ENCODE measurements around the gene PROCR.

PROCR gene

GRCh38 chr20:35171438-35171752 lies 477 bp upstream of the PROCR start:
- Histone ChIP-seq H3K27me3 (ENCODE audit: insufficient read depth, poor library complexity, severe bottlenecking) (no peaks in the 10 kb centered on the region), H3K27ac (replicated peaks) (no peak overlapping the region), H3K4me3 (replicated peaks; ENCODE audit: insufficient read depth, low read length) (peak overlapping the region; percentile 45)
- TF ChIP-seq REST (IDR thresholded peaks at IDR 0.05; ENCODE audit: insufficient replicate concordance, low read depth), result no peak
- TF ChIP-seq CTCF (IDR thresholded peaks at IDR 0.05; ENCODE audit: insufficient read depth, low read length), result no peak
- no peak for TF ChIP-seq GABPA (IDR thresholded peaks at IDR 0.05; ENCODE audit: low read depth)
- no peak for TF ChIP-seq POLR2AphosphoS5 (IDR thresholded peaks at IDR 0.05; ENCODE audit: low read depth)
- TF ChIP-seq SPI1 (IDR thresholded peaks at IDR 0.05; ENCODE audit: borderline replicate concordance, low read depth), result no peak
- DNase-seq (ENCODE audit: low read depth in 1 of 2, low spot score in 1 of 2), result no peak

GRCh38 chr20:35172434-35172806 lies 548 bp downstream of the PROCR start:
- Histone ChIP-seq H3K27ac (replicated peaks) (no peak overlapping the region), H3K4me3 (replicated peaks; ENCODE audit: insufficient read depth, low read length) (peak overlapping the region; percentile 45), H3K27me3 (ENCODE audit: insufficient read depth, poor library complexity, severe bottlenecking) (no peaks in the 10 kb centered on the region)
- no peak for TF ChIP-seq CTCF (IDR thresholded peaks at IDR 0.05; ENCODE audit: insufficient read depth, low read length)
- no peak for TF ChIP-seq REST (IDR thresholded peaks at IDR 0.05; ENCODE audit: insufficient replicate concordance, low read depth)
- no peak; the same call in 1 of the 2 replicates for TF ChIP-seq SPI1 (IDR thresholded peaks at IDR 0.05; ENCODE audit: borderline replicate concordance, low read depth)
- TF ChIP-seq GABPA (IDR thresholded peaks at IDR 0.05; ENCODE audit: low read depth), result no peak
- TF ChIP-seq POLR2AphosphoS5 (IDR thresholded peaks at IDR 0.05; ENCODE audit: low read depth), result no peak
- DNase-seq (ENCODE audit: low read depth in 1 of 2, low spot score in 1 of 2), result no peak

DNA sequence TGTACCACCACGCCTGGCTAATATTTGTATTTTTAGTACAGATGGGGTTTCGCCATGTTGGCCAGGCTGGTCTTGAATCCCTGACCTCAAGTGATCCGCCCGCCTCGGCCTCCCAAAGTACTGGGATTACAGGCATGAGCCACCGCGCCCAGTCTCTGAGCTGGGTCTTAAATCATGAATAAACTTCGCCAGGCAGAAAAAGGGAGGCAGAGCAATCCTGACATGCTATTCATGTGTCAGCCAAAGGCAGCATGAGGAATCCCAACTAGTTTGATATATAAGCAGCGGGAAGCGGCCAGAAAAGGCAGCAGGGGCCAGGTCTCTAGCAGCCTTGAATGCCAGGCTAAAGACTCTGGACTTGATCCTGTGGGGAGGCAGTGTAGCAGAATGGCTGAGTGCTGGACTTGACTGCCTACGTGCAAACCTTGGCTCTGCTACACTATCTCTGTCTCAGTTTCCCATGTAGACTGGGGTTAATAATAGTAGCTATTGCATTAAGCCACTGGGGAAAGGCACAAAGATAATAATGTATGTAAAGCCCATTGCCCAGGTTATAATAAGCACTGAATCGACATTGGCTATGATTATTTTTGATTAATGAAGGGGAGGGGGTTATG lies 1.8 kb downstream of the PROCR start:
- no peak overlapping the region for H3K4me3 ChIP-seq (replicated peaks; ENCODE audit: insufficient read depth, low read length)
- TF ChIP-seq GABPA (IDR thresholded peaks at IDR 0.05; ENCODE audit: low read depth), result no peak
- no peak for TF ChIP-seq SPI1 (IDR thresholded peaks at IDR 0.05; ENCODE audit: borderline replicate concordance, low read depth)
- TF ChIP-seq CTCF (IDR thresholded peaks at IDR 0.05; ENCODE audit: insufficient read depth, low read length), result no peak
- TF ChIP-seq POLR2AphosphoS5 (IDR thresholded peaks at IDR 0.05; ENCODE audit: low read depth), result no peak
- TF ChIP-seq REST (IDR thresholded peaks at IDR 0.05; ENCODE audit: insufficient replicate concordance, low read depth), result no peak
- DNase-seq (ENCODE audit: low read depth in 1 of 2, low spot score in 1 of 2), result no peak
- H3K27ac ChIP-seq (replicated peaks), result no peak overlapping the region
- H3K27me3 ChIP-seq (ENCODE audit: insufficient read depth, poor library complexity, severe bottlenecking), result no peaks in the 10 kb centered on the region

All from HL-60 (cell line).